ENCODE data around the gene CAMTA1. TPM values are rescaled to one million over a fixed set of nuclear protein-coding genes. Genes with fewer than 3 reads are reported as not detected.

CAMTA1 gene
- total RNA-seq, 1 experiment from 2014 or later, result 82.2 TPM

- H3K4me1 ChIP-seq (ENCODE audit: control insufficient read depth, insufficient read depth, low read length), result no peaks in the 10 kb centered on the region
- in situ Hi-C loops (cut with HindIII; ENCODE audit: low pct_unique_long_range_greater_than_20kb, low sequenced_read_pairs) (no loop called here), intact Hi-C loops (cut with micrococcal nuclease; ENCODE audit: unreplicated experiment) (no loop called here)
- H3K27me3 ChIP-seq (ENCODE audit: control insufficient read depth, insufficient read depth, low read length), result peaks cover 2% of the 10 kb centered on the region
- DNase-seq (ENCODE audit: low read depth, low spot score), result no peak
- no peak overlapping the region for H3K4me3 ChIP-seq (ENCODE audit: low read depth in 2 of 2, low read length in 2 of 2)
- ATAC-seq, result no peak
- H3K9me3 ChIP-seq (ENCODE audit: control insufficient read depth, insufficient read depth, low read depth, low read length), result no peaks in the 10 kb centered on the region
- H3K27ac ChIP-seq (ENCODE audit: low read length), result no peak overlapping the region
- H3K36me3 ChIP-seq (ENCODE audit: control insufficient read depth, insufficient read depth, low read length), result no peaks in the 10 kb centered on the region
- no TSS peak for BruUV-seq (replicated peaks)
- POLR2A ChIA-PET, result no interaction called here
- TF ChIP-seq TCF7L2 (IDR thresholded peaks at IDR 0.05; ENCODE audit: low read depth, low read length), result no peak
- no peak for TF ChIP-seq REST (IDR thresholded peaks at IDR 0.05; ENCODE audit: insufficient read depth in 1 of 2, low read depth in 2 of 2, low read length in 1 of 2)
- TF ChIP-seq POLR2AphosphoS5 (IDR thresholded peaks at IDR 0.05; ENCODE audit: low read depth, low read length), result no peak
- no peak for TF ChIP-seq SIN3A (IDR thresholded peaks at IDR 0.05; ENCODE audit: borderline replicate concordance, insufficient read depth, low read depth, low read length)
- TF ChIP-seq CTCF (IDR thresholded peaks at IDR 0.05), result no peak
- CTCF ChIA-PET, result interaction anchor here (0.6 kb wide), 1 partner anchor 40 kb away, joined by 3 read pairs; no protein-coding TSS in a partner anchor
Observed at GRCh38 chr1:7677815-7678214, 892.6 kb downstream of the CAMTA1 start.

- ATAC-seq, result no peak
- H3K9me3 ChIP-seq (ENCODE audit: control insufficient read depth, insufficient read depth, low read depth, low read length), result no peaks in the 10 kb centered on the region
- ChIA-PET POLR2A (no interaction called here), CTCF (interaction anchor here (0.7 to 1.3 kb wide), 3 partner anchors 10 to 74 kb away, joined by 3 to 5 read pairs (median 4); no protein-coding TSS in a partner anchor)
- H3K4me1 ChIP-seq (ENCODE audit: control insufficient read depth, insufficient read depth, low read length), result no peaks in the 10 kb centered on the region
- in situ Hi-C loops (cut with HindIII; ENCODE audit: low pct_unique_long_range_greater_than_20kb, low sequenced_read_pairs) (no loop called here), intact Hi-C loops (cut with micrococcal nuclease; ENCODE audit: unreplicated experiment) (no loop called here)
- BruUV-seq (replicated peaks), result no TSS peak
- no peak overlapping the region for H3K27ac ChIP-seq (ENCODE audit: low read length)
- DNase-seq (ENCODE audit: low read depth, low spot score), result no peak
- H3K36me3 ChIP-seq (ENCODE audit: control insufficient read depth, insufficient read depth, low read length), result no peaks in the 10 kb centered on the region
- H3K27me3 ChIP-seq (ENCODE audit: control insufficient read depth, insufficient read depth, low read length), result peaks cover 2% of the 10 kb centered on the region
- no peak for TF ChIP-seq CTCF (IDR thresholded peaks at IDR 0.05)
- TF ChIP-seq SIN3A (IDR thresholded peaks at IDR 0.05; ENCODE audit: borderline replicate concordance, insufficient read depth, low read depth, low read length), result no peak
- H3K4me3 ChIP-seq (ENCODE audit: low read depth in 2 of 2, low read length in 2 of 2), result no peak overlapping the region
Observed at GRCh38 chr1:7678491-7679158, 893.4 kb downstream of the CAMTA1 start.
